H9 (cell line): ENCODE data around the gene WDR7. TPM values are rescaled to one million over a fixed set of nuclear protein-coding genes. Genes with fewer than 3 reads are reported as not detected.

ENCODE experiments used
- DNase-seq: peaks from one replicate; pipeline ENCODE4 v3.0.0-alpha.2; 2017
- H2AFZ ChIP-seq: one replicate; pipeline ENCODE4 v1.6.1; 2013; ENCODE audit warnings: mild to moderate bottlenecking, low read length, control low read depth, moderate library complexity
- H2AK5ac ChIP-seq: 2 replicates; pipeline ENCODE4 v1.6.1; 2013; ENCODE audit warnings: low read length, control low read depth, mixed read lengths; ENCODE audit not compliant: insufficient read length
- H2BK120ac ChIP-seq: one replicate; pipeline ENCODE4 v1.6.1; 2013; ENCODE audit warnings: low read depth, mild to moderate bottlenecking, low read length, control low read depth, inconsistent platforms; ENCODE audit not compliant: poor library complexity, severe bottlenecking
- H2BK12ac ChIP-seq: 2 replicates; pipeline ENCODE4 v1.6.1; 2013; ENCODE audit warnings: low read length, control low read depth, mixed read lengths, low read depth; ENCODE audit not compliant: insufficient read length
- H2BK15ac ChIP-seq: 2 replicates; pipeline ENCODE4 v1.6.1; 2013; ENCODE audit warnings: low read depth, low read length, control low read depth
- H2BK20ac ChIP-seq: one replicate; pipeline ENCODE4 v1.6.1; 2013; ENCODE audit warnings: low read depth, mild to moderate bottlenecking, low read length, control low read depth, inconsistent platforms; ENCODE audit not compliant: poor library complexity, severe bottlenecking
- H2BK5ac ChIP-seq: 2 replicates; pipeline ENCODE4 v1.6.1; 2013; ENCODE audit warnings: low read length, control low read depth, mixed read lengths; ENCODE audit not compliant: insufficient read length
- H3K14ac ChIP-seq: 2 replicates; pipeline ENCODE4 v1.6.1; 2013; ENCODE audit warnings: low read length, control low read depth; ENCODE audit not compliant: insufficient read depth
- H3K18ac ChIP-seq: 2 replicates; pipeline ENCODE4 v1.6.1; 2013; ENCODE audit warnings: low read depth, mild to moderate bottlenecking, mixed read lengths, low read length, control low read depth; ENCODE audit not compliant: insufficient read length
- H3K23ac ChIP-seq: 2 replicates; pipeline ENCODE4 v1.6.1; 2013; ENCODE audit warnings: low read length, control low read depth, mixed read lengths, low read depth; ENCODE audit not compliant: insufficient read length
- H3K23me2 ChIP-seq: 2 replicates; pipeline ENCODE4 v1.6.1; 2013; ENCODE audit warnings: low read depth, mild to moderate bottlenecking, mixed read lengths, low read length, control low read depth; ENCODE audit not compliant: insufficient read length, poor library complexity, severe bottlenecking
- H3K27ac ChIP-seq: 2 replicates; pipeline ENCODE4 v1.5.1; 2013; ENCODE audit warnings: low read length, control low read depth, mixed read lengths, low read depth; ENCODE audit not compliant: insufficient read length
- H3K27me3 ChIP-seq: 2 replicates; pipeline ENCODE4 v1.6.1; 2013; ENCODE audit warnings: low read length, control low read depth, inconsistent platforms; ENCODE audit not compliant: insufficient read depth
- H3K4ac ChIP-seq: 2 replicates; pipeline ENCODE4 v1.6.1; 2013; ENCODE audit warnings: low read depth, mild to moderate bottlenecking, control low read depth, inconsistent platforms, low read length, moderate library complexity
- H3K4me1 ChIP-seq: 2 replicates; pipeline ENCODE4 v1.6.1; 2013; ENCODE audit warnings: low read length, control low read depth, inconsistent platforms; ENCODE audit not compliant: insufficient read depth
- H3K4me2 ChIP-seq: 2 replicates; pipeline ENCODE4 v1.6.1; 2013; ENCODE audit warnings: low read length, control low read depth, mixed read lengths; ENCODE audit not compliant: insufficient read length, insufficient read depth
- H3K56ac ChIP-seq: 2 replicates; pipeline ENCODE4 v1.6.1; 2013; ENCODE audit warnings: low read depth, mild to moderate bottlenecking, mixed read lengths, low read length, control low read depth; ENCODE audit not compliant: insufficient read length
- H3K79me1 ChIP-seq: 2 replicates; pipeline ENCODE4 v1.6.1; 2013; ENCODE audit warnings: low read depth, mild to moderate bottlenecking, moderate library complexity, low read length, control low read depth, inconsistent platforms; ENCODE audit not compliant: insufficient read depth, poor library complexity, severe bottlenecking
- H3K79me2 ChIP-seq: 2 replicates; pipeline ENCODE4 v1.6.1; 2013; ENCODE audit warnings: low read length, control low read depth, inconsistent platforms; ENCODE audit not compliant: insufficient read depth
- H3K9ac ChIP-seq: 2 replicates; pipeline ENCODE4 v1.6.1; 2013; ENCODE audit warnings: low read length, control low read depth, mixed read lengths; ENCODE audit not compliant: insufficient read length; ENCODE audit errors: extremely low read depth
- H3K9me3 ChIP-seq: one replicate; pipeline ENCODE4 v1.6.1; 2013; ENCODE audit warnings: low read depth, low read length, inconsistent platforms; ENCODE audit not compliant: control insufficient read depth
- H3T11ph ChIP-seq: one replicate; pipeline ENCODE4 v1.6.1; 2013; ENCODE audit warnings: mild to moderate bottlenecking, low read length, control low read depth, inconsistent platforms
- H4K20me1 ChIP-seq: one replicate; pipeline ENCODE4 v1.6.1; 2013; ENCODE audit not compliant: control insufficient read depth, insufficient read length, insufficient read depth
- H4K5ac ChIP-seq: 2 replicates; pipeline ENCODE4 v1.6.1; 2013; ENCODE audit warnings: low read depth, mild to moderate bottlenecking, mixed read lengths, low read length, control low read depth; ENCODE audit not compliant: insufficient read length
- H4K8ac ChIP-seq: replicated peaks from 2 replicates; pipeline ENCODE4 v1.6.1; 2013; ENCODE audit warnings: low read length, control low read depth, mixed read lengths, low read depth; ENCODE audit not compliant: insufficient read length
- H4K91ac ChIP-seq: 2 replicates; pipeline ENCODE4 v1.6.1; 2013; ENCODE audit warnings: low read depth, mild to moderate bottlenecking, moderate library complexity, mixed read lengths, low read length, control low read depth; ENCODE audit not compliant: insufficient read length
- H3K27ac Mint-ChIP-seq, 3 experiments: 2 replicates in 2 of 3; 3 replicates in 1 of 3; pipeline ENCODE4 v1.8.0; 2020 to 2021; ENCODE audit warnings: mixed read lengths in 3 of 3, mild to moderate bottlenecking in 1 of 3, moderate library complexity in 1 of 3
- H3K27me3 Mint-ChIP-seq: 2 replicates; pipeline ENCODE4 v1.8.0; 2021; ENCODE audit warnings: low read depth, mild to moderate bottlenecking, moderate library complexity, mixed read lengths
- H3K36me3 Mint-ChIP-seq, 3 experiments: 2 replicates in 2 of 3; 3 replicates in 1 of 3; pipeline ENCODE4 v1.8.0; 2020 to 2021; ENCODE audit warnings: low read depth in 3 of 3, mixed read lengths in 3 of 3; ENCODE audit not compliant: insufficient read depth in 1 of 3
- H3K4me1 Mint-ChIP-seq, 2 experiments: 2 replicates each; pipeline ENCODE4 v1.8.0; 2020; ENCODE audit warnings: mixed read lengths in 2 of 2
- H3K4me3 Mint-ChIP-seq, 2 experiments: 2 replicates in 1 of 2; 3 replicates in 1 of 2; pipeline ENCODE4 v1.8.0; 2020 to 2021; ENCODE audit warnings: mild to moderate bottlenecking in 2 of 2, mixed read lengths in 2 of 2, moderate library complexity in 1 of 2
- H3K9me3 Mint-ChIP-seq, 2 experiments: 2 replicates in 1 of 2; 3 replicates in 1 of 2; pipeline ENCODE4 v1.8.0; 2020; ENCODE audit warnings: mild to moderate bottlenecking in 2 of 2, mixed read lengths in 2 of 2, moderate library complexity in 1 of 2
- WGBS: extraction: QIAGEN DNeasy Blood & Tissue Kit; methylation state at CpG from one replicate; pipeline ENCODE4 v1.1.7; 2013; ENCODE audit warnings: missing lambda C conversion rate, low lambda C conversion rate, mixed read lengths; ENCODE audit not compliant: insufficient read length; ENCODE audit errors: extremely low coverage; 5-methylcytosine and 5-hydroxymethylcytosine counted together
- total RNA-seq: library from RNA; stranded (reverse); gene quantifications from 2 replicates; pipeline ENCODE4 v1.2.1, GENCODE V29; 2021
- TF ChIP-seq, protein P1 (sequence below): fragments of 200-600 bp; sonication (generic); conservative IDR thresholded peaks from 3 replicates; pipeline ENCODE4 v1.8.0; 2021; ENCODE audit warnings: antibody characterized with exemption, mild to moderate bottlenecking

Gene WDR7
- total RNA-seq, 1 experiment from 2014 or later = 14.8 TPM

DNA sequence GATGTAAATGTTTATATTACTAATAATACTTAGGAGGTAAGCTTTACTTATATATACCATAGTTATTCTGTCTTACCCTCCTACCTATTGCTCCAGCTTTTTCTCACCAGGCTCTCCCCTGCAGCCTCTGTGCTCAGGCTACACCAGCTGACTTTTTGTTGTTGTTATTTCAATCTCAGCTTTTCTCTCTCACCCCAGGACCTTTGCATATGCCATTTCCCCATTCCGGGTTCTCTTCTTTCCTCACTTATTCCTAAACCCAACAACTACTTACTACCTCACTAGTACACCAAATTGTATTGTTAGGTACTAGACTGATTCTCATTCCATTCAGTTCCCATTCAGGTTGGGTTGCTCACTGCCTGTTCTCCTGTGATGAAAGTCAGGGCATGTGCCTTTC lies 339.5 kb downstream of the WDR7 start:
- no peak overlapping the region for H4K8ac ChIP-seq
- TF ChIP-seq, protein P1, sequence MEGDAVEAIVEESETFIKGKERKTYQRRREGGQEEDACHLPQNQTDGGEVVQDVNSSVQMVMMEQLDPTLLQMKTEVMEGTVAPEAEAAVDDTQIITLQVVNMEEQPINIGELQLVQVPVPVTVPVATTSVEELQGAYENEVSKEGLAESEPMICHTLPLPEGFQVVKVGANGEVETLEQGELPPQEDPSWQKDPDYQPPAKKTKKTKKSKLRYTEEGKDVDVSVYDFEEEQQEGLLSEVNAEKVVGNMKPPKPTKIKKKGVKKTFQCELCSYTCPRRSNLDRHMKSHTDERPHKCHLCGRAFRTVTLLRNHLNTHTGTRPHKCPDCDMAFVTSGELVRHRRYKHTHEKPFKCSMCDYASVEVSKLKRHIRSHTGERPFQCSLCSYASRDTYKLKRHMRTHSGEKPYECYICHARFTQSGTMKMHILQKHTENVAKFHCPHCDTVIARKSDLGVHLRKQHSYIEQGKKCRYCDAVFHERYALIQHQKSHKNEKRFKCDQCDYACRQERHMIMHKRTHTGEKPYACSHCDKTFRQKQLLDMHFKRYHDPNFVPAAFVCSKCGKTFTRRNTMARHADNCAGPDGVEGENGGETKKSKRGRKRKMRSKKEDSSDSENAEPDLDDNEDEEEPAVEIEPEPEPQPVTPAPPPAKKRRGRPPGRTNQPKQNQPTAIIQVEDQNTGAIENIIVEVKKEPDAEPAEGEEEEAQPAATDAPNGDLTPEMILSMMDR = no peak
- no peak overlapping the region for H3K27ac Mint-ChIP-seq

More for the DNA sequence above, 339.5 kb downstream of the WDR7 start:
- H3K4ac ChIP-seq = no peak overlapping the region
- H2AFZ ChIP-seq = no peak overlapping the region
- H2BK15ac ChIP-seq = no peak overlapping the region
- H2BK120ac ChIP-seq = no peak overlapping the region
- H3K4me2 ChIP-seq = no peak overlapping the region
- H2BK5ac ChIP-seq = no peak overlapping the region
- H3K36me3 Mint-ChIP-seq = peaks cover 0 to 5% (median 0%) of the 10 kb centered on the region in 3 experiments; a peak in 1 of 7 replicates
- H3K56ac ChIP-seq = no peak overlapping the region
- no peak overlapping the region for H3K23ac ChIP-seq
- H3K4me1 Mint-ChIP-seq = peaks cover 27 to 30% of the 10 kb centered on the region in 2 experiments
- no peaks in the 10 kb centered on the region for H3K9me3 Mint-ChIP-seq
- H2BK20ac ChIP-seq = no peak overlapping the region
- no peak overlapping the region for H4K91ac ChIP-seq
- no peak overlapping the region for H3K18ac ChIP-seq
- H3K9ac ChIP-seq = no peak overlapping the region
- H2AK5ac ChIP-seq = no peak overlapping the region
- no peak overlapping the region for H3K14ac ChIP-seq
- no peak overlapping the region for H3K4me3 Mint-ChIP-seq
- H3K79me1 ChIP-seq = no peaks in the 10 kb centered on the region
- no peaks in the 10 kb centered on the region for H3K27me3 ChIP-seq
- no peak overlapping the region for H4K5ac ChIP-seq
- H4K20me1 ChIP-seq = no peaks in the 10 kb centered on the region
- WGBS = no CpG with 5 or more reads among the region's 1 CpG
- no peaks in the 10 kb centered on the region; the same call in 1 of the 2 replicates for H3K4me1 ChIP-seq
- DNase-seq = no peak
- H3T11ph ChIP-seq = no peak overlapping the region
- H3K27ac ChIP-seq = no peak overlapping the region
- H3K9me3 ChIP-seq = no peaks in the 10 kb centered on the region
- H3K27me3 Mint-ChIP-seq = no peaks in the 10 kb centered on the region
- H2BK12ac ChIP-seq = no peak overlapping the region
- H3K23me2 ChIP-seq = no peaks in the 10 kb centered on the region
- no peaks in the 10 kb centered on the region for H3K79me2 ChIP-seq
